ENCODE results near the gene RANBP3. TPM values are rescaled to one million over a fixed set of nuclear protein-coding genes. Genes with fewer than 3 reads are reported as not detected.

The RANBP3 gene
- total and polyA plus RNA-seq, 8 donors, result 64.6 to 91.9 (median 77.1) TPM

DNA sequence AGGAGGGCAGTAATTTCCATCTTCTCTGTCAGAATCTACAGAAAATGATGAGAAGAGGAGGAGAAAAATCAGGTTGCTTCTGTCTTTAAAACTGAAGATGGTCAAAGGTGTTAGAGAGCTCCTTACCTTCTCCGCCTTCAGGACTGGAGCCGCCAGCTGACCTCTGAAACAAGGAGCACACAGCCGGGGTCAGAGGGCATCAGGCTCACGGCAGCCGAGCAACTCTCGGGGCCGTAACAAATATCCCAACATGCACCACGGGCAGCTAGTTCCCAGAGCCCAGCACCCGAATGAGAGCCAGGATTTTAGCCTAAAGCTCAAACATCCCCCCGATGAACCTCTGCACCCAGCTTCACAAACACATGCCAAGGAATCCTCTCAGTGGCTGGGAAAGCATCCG, 36.3 kb downstream of the RANBP3 start:
- peaks cover 0 to 47% of the 10 kb centered on the region in 2 donors for H3K36me3 ChIP-seq
- H3K27me3 ChIP-seq, result no peaks in the 10 kb centered on the region
- no peak overlapping the region for H3K4me3 ChIP-seq
- no peak for TF ChIP-seq CTCF (IDR thresholded peaks at IDR 0.05)
- no peaks in the 10 kb centered on the region for H3K9me3 ChIP-seq
- no peak for ATAC-seq
- intact Hi-C loops (cut with DNase I), result no loop called here
- no peak overlapping the region for H3K27ac ChIP-seq
- peak in 1 of 4 donors; percentile 28 for DNase-seq
- H3K4me1 ChIP-seq, result peaks cover under 1 to 14% of the 10 kb centered on the region in 2 donors

DNA sequence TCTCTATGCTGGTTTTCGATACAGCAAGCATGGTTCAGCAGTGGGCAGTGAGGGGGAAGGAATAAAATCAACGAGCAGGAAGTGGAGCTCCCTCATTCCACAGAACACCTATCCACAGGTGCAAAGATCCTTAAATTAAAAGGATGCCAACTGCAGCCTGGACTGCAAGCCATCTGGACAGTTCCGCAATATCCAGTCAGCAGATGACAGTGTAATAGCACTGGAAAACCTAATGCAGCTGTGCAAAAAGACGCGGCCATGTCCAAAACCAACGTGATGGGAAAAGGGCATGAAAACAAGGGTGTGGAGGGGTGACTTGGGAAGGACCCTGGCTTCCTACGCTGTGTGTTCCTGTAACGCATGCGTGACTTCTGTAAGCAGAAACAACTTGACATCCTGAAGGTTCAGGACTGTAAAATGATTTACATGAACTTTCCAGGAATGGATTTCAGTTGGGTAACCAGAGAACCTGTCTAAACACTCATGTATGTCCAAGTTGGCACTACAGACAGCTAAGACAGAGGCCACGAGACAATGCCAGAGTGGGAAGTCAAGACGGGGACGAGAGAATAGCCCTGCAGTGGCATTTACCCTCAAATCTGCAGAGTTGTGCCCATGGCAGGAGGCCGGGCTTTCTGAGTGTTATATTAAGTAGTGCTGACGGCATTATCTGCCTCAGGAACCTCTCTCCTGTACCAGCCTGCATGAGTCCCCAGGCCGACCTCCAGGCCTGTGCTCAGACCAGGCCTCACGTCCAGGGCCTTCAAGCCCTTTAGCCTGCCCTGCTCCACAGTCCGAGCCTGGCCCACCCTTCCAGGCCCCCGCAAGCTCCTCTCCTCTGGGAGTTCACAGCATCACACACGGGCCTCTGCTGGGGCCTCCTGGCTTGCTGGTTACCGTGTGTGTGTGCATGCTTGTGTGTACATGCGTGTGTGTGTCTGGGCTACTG, 37.4 kb downstream of the RANBP3 start:
- H3K27me3 ChIP-seq, result no peaks in the 10 kb centered on the region
- DNase-seq, result peak in 1 of 4 donors; percentile 40
- H3K4me3 ChIP-seq, result no peak overlapping the region
- no peaks in the 10 kb centered on the region for H3K9me3 ChIP-seq
- ATAC-seq, result no peak
- no peak overlapping the region for H3K27ac ChIP-seq
- intact Hi-C loops (cut with DNase I), result no loop called here
- no peak for TF ChIP-seq CTCF (IDR thresholded peaks at IDR 0.05)
- H3K36me3 ChIP-seq, result peaks cover 0 to 59% of the 10 kb centered on the region in 2 donors
- peaks cover 3 to 7% of the 10 kb centered on the region in 2 donors for H3K4me1 ChIP-seq

DNA sequence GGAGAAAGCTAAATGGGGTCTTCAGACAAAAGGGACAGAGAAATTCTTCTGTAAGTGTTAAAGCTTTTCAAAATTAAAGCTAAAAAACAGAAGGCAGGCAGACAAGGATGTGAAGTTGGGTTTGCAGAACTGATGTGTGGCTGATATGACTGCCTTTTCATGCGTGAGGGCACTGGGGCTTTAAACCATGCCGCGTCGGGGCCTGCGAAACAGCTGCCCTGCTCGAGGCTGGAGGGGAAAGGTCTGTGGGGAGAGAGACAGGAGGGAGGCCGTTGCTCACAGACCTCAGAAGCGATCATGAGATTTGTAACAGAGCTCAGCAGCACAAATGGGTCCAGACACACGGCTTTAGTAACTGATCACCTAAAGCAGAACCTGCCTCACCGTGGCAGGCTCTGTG, 40.4 kb downstream of the RANBP3 start:
- H3K36me3 ChIP-seq, result peaks cover 0 to 89% of the 10 kb centered on the region in 2 donors
- DNase-seq, result peak in 1 of 4 donors; percentile 20
- TF ChIP-seq CTCF (IDR thresholded peaks at IDR 0.05), result no peak

GRCh38 chr19:5936292-5936592, 41.7 kb downstream of the RANBP3 start:
- Histone ChIP-seq H3K4me1 (peaks cover 4 to 9% of the 10 kb centered on the region in 2 donors), H3K9me3 (no peaks in the 10 kb centered on the region), H3K36me3 (peaks cover 0 to 98% of the 10 kb centered on the region in 2 donors), H3K27ac (no peak overlapping the region), H3K4me3 (no peak overlapping the region), H3K27me3 (no peaks in the 10 kb centered on the region)
- no peak for ATAC-seq
- intact Hi-C loops (cut with DNase I), result no loop called here
- peak in 1 of 4 donors; percentile 27 for DNase-seq
- no peak for TF ChIP-seq CTCF (IDR thresholded peaks at IDR 0.05)

More for the DNA sequence above, 40.4 kb downstream of the RANBP3 start:
- ATAC-seq, result no peak
- Histone ChIP-seq H3K4me1 (peaks cover 8 to 9% of the 10 kb centered on the region in 2 donors), H3K4me3 (no peak overlapping the region), H3K27ac (no peak overlapping the region), H3K27me3 (no peaks in the 10 kb centered on the region), H3K9me3 (no peaks in the 10 kb centered on the region)
- intact Hi-C loops (cut with DNase I), result no loop called here

DNA sequence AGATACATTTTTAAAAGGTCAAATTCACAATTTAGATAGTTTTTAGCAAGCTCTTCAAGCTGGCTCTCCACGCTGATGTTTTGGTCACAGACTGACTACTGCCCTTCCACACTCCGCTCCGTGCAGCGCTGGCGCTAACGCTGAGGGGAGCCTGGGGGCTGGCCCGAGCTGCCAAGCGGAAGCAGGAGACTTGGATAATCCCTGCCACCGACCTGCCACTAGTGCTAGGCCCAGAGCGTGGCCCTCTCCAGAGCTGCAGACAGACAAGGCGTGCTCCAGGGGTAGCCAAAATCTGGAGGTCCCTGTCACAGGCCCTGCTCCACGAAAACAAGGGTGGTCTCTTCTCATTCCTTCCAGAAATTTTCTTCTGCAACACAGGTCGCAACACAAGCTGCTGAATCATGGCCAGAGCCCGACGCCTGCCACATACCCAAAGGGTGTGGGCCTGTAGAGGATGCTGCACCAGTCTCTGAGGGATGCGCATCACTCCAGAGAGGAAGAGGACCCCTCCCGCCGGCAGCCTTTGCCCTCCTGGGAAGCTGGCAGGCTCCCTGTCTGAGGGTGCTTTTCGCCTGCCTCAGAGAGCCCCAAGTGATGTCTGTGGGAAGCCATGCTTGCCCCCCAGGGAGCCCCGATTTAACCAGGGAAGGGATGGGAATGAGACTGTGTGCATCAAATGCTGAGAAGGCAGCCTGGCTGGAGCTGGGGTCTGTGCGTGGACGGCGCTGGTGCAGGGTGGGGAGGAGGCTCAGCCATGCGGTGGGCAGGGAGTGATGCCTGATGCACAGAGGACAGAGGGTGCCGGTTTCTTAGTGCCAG, 42.3 kb downstream of the RANBP3 start:
- H3K27ac ChIP-seq, result peak overlapping the region; percentile 37 to 56
- no peak for TF ChIP-seq CTCF (IDR thresholded peaks at IDR 0.05)
- no peak overlapping the region for H3K4me3 ChIP-seq
- peaks cover 4 to 9% of the 10 kb centered on the region in 2 donors for H3K4me1 ChIP-seq
- no peaks in the 10 kb centered on the region for H3K9me3 ChIP-seq
- intact Hi-C loops (cut with DNase I), result no loop called here
- peaks cover 0 to 98% of the 10 kb centered on the region in 2 donors for H3K36me3 ChIP-seq
- H3K27me3 ChIP-seq, result no peaks in the 10 kb centered on the region
- ATAC-seq (peak; percentile 29), DNase-seq (peak in 1 of 4 donors; percentile 70)
